IPS-11a (cell line): ENCODE results near the gene ADGRG1.

Source experiments
- H3K4me3 ChIP-seq: one replicate; pipeline ENCODE4 v1.5.1; 2013; ENCODE audit warnings: low read depth, low read length, control low read depth

Gene ADGRG1

DNA sequence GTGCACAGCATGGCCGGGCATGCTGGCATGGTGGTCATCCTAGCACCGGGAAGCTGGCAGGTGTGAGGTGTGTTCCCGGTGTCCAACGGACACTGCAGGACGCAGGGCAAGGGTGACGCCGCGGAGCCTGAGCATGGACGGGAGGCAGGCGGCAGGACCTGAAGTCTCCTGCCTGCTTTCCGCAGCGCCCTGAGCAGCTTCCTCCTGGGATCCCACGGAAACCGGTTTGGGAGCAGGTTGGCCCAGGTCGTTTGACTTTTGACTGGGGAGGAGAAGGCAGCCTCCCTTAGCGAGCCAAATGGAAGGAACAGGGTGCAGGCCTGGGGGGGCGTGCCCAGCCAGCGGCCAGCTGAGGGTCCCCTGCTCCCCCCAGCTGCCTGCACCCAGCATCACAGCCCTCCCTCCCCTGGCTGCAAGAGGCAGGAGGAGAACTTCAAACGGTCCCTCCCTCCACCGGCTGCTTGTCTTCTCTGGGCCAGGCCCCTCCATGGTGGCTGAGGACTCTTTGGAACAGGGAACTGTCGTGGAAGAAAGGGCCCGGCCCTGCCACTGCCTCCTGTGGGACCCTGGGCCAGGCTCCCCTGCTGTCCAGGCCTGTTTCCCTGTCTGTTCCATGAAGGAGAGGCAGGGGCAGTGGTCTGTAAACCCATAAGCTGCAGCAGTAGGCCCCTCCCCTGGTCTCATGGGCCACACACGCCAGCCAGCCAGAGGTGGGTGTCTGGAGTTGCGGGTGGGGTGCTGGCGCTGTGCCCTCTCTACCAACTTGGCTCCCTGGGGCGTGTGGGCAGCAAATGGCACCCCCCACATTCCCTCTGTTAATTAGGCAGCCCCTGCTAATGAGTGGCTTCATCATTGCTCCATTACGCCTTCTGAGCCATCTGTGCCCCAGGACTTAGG is 7.8 kb upstream of the ADGRG1 start:
- H3K4me3 ChIP-seq = no peak overlapping the region

DNA sequence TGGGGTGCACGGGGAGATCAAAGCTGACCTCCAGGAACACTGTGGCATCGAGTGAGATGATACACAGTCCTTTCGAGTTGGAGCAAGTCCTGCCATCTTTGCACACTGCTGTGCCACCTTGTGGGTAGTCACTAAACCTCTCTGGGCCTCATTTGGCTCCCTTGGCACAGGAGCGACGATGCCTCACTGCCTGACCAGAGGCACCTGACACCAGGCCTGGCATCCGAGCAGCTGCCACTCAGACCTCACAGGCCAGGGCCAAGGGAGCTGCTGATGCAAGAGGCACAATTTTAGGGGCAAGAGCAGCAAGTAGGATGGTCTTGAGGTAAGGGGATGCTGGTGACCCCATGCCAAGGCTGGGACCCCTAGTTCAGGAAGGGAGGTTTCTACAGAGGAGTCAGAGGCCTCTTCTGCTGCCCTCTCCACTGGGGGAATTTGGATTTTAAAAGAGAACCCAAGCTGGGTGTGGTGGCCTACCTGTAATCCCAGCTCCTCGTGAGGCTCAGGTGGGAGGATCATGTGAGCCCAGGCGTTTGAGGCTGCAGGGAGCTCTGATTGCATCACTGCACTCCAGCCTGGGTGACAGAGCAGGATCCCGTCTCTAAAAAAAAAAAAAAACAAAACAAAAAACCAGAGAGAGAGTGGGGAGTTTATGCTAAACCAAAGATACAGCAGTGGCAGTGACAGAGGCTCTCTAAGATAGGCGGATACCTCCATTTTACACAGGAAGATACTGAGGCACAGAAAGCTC is 6.7 kb upstream of the ADGRG1 start:
- no peak overlapping the region for H3K4me3 ChIP-seq

DNA sequence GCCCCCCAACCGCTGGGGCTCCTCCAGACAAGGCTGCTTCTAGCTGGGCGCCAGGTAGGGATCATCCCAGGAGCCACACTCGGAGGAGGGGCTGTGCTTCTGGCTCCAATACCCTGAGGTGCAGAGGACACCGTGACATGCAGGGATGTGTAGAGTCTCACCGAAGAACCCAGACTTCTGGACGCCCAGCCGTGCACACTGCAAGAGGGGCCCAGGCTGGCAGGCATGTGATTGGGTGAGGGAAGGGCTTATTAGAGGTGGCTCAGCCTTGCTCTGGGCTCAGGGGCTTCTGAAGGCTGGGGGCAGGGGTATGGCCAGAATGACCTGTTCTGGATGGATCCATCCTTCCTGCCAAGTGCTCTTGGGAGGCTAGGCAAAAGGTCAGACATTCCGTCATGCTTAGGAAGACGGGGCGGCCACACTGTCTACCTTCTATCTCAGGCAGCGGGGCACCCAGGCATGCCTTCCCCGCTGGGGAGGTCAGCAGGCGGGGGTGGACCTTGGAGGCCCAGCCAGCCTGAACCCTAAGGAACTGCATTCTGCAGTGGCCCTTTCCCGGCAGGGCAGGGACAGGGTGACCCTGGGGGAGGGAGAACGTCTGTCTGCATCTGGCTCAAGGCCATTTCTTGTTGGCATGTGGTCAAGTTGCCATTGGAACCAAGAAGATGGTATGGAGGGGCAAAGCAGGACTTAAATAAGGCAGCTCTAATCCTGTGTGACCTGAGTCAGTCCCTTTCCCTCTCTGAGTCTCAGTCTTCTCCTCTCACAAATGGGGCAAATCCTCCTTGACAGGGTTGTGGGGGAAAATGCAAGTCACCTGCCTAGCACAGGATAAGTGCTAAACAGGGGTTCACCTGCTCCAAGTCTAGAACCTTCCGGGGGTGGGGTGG is 5.8 kb upstream of the ADGRG1 start:
- no peak overlapping the region for H3K4me3 ChIP-seq

DNA sequence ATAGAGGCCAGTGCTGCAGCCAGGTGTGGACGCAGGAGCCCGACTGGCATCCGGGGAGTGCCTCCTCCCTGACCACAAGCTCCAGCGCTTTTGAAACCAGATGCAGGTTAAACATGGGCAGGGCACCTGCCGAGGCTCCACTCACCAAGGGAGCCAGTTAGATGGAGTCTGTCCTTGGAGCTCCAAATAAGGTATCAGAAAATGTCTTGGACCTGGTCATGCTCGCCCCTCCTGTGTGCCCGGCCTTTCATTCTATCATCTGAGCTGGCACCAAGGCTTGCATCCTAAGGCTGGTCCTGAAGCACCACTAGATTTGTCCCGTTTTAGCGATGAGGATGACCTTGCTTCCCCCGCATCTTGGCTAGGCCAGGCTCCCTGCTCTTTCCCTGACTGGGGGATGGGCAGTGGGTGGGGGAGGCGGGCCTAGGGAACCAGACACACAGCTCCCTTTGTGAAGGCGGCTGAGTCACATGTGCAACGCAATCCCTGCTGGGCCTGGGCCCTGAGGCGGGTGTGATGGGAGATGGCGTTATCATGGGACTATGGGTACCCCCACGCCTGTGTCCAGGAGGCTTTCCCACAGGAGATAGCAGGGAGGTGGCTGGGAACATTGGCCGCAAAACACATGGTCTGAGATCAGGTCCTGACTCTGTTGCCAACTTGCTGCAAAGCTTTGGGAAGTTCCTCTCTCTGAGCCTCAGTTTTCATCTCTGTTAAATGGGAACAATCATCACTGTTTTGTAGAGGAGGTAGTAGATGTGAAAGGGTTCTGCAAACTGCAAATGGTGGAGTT is 5.0 kb upstream of the ADGRG1 start:
- no peak overlapping the region for H3K4me3 ChIP-seq

DNA sequence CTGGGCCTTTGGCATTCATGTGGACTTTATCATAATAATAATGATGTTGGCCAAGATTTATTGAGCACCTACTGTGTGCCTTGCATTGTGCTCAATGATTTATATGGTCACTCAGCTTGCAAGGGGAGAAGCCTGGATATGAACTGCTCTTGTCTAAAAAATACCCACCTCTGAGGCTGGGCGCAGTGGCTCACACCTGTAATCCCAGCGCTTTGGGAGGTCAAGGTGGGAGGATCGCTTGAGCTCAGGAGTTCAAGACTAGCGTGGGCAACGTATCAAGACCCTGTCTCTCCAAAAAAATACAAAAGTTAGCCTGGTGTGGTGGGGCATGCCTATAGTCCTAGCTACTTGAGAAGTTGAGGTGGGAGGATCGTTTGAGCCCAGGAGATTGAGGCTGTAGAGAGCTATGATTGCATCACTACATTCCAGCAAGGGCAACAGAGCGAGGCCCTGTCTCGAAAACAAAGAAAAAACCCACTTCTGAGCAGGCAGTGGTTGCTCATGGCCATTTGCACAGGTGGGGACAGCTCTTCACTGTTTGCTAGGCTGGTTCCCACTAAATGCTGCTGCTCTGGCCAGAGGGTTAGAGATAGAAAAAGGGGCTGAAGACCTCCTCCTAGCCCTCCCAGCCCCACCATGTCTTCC is 4.3 kb upstream of the ADGRG1 start:
- H3K4me3 ChIP-seq = no peak overlapping the region

DNA sequence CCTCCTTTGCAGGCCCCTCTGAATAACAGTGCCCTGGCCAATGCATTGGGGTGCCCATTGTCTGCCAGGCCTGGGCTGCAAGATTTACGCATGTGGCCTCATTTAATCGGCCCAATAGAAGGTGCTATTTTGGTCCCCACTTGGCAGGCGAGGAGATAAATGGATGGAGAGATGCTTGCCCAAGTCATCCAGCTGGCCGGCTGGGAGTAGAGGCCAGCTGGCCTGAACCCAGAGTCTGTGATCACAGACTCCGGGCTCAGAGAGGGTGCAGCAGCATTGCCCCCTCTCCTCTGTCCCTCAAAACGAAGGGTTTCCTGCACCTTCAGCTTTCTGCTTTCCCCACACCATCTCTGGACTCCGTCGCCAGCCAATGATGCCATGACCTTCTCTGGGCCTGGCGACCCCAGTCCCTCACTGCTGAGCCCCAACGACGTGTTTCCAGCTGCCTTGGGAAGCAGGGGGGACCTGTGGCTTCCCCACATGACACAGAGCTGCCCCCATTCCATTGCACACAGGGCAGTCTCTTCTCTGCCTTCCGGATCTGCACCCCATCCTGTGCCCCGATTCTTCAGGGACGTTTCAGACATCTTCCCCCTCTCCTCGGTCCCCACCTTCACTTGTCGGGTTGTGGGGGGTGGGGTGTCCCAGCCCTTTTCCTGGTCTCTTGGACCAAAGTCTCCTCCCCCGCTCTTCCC is 3.5 kb upstream of the ADGRG1 start:
- H3K4me3 ChIP-seq = no peak overlapping the region

DNA sequence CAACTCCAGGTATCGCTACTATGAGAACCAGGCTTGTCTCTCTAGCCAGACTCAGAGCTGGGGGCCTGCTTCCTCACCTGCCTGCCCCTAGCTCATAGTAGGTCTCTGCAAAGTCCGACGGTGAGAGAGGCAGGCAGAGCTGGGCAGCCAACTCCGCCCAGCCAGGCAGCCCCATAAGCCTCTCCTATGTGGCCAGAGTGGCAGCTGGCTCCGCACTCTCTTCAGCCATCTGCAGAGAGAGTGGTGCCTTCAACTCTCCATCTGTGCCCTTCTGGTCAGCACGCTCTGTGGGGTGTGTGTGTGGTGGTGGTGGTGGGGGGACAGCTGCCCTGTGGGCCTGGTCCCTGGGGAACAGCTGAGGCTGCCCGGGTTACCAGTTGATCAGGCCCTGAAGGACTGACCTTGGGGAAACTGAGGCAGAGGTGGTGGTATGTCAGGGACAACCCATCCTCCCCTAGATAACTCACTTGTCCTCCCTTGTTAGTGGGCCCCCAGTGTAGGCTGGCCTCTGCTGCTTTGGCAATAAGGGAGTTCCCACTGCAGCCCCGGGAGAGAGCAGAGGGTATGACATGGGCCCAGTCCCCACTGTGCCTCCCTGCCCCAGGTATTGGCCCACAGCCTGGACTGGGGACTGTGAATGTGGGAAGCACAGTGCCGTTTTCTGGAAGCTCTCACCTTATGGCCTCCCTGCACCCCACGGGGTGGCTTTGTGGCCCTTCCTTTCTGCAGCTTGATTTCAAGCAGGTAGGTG is 1.8 kb upstream of the ADGRG1 start:
- H3K4me3 ChIP-seq = no peak overlapping the region

DNA sequence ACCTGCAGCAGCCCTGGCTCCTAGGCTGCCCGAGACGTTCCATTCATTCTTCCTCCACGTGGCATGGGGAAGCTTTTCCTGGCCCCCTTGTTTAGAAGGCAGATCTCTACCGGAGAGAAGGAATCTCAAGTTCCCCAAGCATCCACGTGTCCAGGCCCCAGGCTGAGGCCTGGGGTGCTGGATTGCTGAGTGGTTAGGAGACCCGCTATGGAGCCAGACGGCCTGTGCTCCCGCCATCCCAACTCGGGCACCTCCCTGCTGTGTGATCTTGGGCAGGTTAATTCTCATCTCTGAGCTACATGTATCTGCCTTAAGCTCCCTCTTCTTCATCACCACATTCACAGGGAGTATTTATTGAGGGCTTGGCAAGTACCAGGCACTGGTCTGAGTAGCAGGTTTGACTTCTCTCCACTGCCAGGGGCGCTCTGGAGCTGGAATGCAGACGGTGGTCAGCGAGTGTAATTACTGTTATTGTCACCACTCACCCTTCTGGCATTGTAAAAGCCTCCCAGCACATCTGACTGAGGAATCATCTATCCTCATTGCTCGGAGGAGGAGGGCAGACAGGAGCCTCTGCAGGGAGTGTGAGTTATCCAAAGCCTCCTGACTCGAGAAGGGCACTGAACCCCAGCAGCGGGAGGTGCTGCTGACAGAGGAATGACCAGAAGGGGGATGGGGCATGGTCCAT is 1.1 kb upstream of the ADGRG1 start:
- no peak overlapping the region for H3K4me3 ChIP-seq

DNA sequence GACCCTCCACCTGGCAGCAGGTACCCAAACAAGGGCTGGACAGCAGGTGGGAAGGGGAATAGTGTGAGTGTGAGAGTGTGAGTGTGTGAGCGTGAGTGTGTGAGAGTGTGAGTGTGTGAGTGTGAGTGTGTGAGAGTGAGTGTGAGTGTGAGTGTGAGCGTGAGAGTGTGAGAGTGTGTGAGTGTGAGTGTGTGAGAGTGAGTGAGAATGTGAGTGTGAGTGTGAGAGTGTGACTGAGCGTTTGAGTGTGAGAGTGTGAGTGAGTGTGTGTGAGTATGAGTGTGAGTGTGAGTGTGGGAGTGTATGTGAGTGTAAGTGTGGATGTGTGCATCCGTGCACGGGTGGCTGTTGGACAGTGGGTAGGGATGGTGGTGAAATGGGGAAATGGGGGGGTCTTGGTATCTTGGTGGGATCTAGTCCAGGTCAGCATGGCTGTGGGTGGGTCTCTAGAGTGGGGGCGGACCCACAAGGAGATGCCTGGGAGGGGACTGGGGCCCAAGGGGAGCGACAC is 408 bp downstream of the ADGRG1 start:
- H3K4me3 ChIP-seq = no peak overlapping the region

DNA sequence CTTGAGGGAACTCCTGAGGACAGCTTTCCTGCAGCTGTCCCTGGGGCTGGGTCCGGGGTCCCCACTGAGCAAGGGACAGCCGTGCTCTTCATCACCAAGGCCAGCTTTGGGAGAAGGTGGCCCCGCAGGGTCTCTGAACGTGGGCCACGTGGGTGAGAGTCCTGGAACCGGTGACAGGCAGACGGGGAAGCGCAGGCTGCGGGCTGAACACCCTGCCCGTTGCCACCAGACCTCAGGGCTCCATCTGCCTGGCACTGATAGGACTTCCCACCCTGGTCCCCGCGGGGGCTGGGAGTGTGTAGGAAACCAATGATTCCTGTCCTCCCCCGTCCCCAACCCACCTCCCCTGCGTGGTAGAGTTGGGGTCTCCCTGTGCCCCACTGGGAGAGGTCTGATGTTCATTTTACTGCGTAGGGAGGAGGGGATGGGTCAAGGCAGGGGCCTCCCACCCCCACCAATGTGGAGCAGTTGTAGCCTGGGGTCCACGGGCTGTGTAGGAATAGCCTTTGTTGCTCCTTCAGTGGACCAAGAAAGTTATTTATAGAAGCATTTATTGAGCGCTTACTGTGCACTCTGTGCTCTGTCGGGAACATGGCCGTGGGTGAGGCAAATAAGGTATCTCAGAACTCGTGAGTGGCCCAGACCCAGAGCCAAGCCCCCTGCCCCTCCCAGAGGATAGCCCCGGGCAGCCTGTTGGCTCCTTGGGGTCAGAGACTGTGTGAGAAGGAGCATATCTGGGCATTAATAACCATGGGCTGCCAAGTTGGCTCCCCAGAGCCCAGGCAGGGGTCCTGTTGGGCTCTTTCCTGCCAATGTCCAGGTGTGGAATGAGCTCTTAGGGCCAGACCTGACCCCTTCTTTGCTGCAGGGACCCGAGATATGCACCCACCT is 1.3 kb downstream of the ADGRG1 start:
- H3K4me3 ChIP-seq = no peak overlapping the region

DNA sequence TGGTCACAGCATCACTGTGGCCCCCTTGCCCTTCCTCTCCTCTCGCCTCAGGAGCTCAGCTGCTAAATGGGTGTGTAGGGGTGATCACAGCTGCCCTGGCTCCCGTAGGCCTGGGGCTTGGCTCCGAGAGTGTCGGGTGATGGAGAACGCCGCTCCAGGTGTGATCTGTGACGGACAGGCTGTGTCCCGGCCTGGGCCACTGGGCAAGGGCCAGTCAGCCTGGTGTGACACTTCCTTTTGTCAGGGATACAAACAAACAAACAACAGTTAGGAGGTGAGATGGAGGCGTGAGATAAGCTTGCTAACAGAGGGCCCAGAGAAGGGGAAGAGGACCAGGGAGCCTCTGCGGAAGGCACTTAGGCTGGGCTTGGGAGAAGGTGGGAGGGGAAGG is 2.0 kb downstream of the ADGRG1 start:
- H3K4me3 ChIP-seq = no peak overlapping the region

DNA sequence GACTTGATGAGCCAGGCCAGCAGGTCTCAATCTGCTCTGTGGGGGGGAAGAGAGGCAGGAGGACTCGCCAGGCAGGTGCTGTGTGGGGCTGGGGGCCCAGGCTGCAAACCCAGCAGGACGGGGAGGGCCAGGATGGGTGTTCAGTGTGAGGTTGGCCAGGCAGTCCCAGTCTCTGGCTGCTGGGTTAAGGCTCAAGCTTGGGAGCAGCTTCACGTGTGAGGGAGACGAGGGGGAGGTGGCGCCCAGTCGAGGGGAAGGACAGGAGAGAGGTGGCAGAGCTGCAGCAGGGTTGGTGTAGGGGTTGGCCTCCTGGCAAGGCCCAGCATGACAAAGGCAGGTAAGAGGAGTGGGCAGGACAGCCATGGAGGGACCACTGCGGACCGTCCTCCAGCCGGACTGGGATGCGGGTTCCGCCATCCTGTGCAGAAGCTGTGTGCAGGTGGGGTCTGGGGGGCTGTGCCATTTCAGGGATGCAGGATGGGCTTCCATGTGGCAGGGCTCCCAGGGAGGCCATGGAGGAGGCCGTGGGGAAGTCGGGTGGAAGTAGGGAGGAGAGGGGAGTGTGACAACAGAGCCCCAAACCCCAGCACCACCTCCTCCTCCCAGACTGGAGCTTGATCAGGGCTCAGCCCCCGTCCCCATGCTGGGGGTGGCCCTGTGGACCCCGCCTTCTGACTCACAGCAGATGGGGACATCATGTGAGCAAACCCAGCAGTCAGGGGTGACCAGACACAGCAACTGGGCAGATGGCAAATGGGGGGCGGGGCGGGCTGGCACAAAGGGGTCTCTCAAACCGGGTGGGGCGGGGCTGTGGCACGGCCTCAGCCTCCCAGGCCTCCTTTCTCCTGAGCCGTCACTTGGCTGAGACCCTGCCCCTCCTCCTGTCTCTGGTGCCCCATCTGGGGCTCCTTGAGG is 2.8 kb downstream of the ADGRG1 start:
- no peak overlapping the region for H3K4me3 ChIP-seq

DNA sequence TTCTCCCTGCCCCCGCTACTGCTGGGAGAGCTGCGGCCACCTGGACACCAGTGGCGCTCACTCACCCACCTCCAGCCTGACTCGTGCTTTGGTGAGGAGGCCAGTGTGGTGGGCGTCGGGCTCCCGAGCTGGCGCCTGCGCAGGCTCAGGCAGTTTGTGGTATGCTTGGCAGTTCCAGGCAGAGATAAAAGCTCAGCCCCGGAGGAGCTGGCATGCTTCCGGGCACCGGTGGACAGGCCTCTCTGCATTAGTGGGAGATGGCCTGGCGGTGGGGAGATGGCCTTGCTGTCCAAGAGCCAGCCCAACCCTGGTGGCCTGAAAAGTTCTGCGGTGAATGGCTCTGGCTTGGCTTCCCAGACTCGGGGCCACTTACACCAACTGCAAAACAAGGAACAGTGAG is 4.1 kb downstream of the ADGRG1 start:
- H3K4me3 ChIP-seq = no peak overlapping the region

DNA sequence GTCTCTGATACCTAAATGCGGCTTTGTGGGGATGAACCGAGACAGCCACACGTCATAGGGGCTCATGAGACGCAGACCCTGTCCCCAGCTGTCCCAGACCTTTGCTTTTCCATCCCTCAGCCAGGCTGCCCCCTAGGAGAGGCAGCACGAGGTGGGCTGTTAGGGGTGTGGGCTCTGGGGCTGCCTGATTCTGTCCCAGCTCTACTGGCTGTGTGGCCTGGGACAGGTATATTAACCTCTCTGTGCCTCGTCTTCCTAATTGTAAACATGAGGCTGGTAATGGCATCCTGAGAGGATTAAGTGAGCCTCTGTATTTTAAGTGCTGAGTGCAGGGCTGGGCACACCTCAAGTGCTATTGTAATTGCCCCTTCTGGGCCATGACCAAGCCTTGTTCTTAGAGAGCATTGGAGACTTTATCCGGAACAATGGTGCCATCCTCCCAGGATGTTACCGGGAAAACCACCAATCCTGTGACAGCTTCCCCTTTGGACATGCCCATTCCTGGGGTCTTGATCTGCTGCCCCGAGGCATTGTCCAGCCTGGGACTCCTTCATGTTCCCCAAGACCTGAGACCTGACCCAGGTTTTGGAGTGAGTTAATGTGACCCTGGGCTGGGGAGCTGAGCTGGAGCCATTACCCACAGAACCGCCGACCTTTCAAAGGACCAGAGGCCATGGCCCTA is 5.1 kb downstream of the ADGRG1 start:
- no peak overlapping the region for H3K4me3 ChIP-seq

DNA sequence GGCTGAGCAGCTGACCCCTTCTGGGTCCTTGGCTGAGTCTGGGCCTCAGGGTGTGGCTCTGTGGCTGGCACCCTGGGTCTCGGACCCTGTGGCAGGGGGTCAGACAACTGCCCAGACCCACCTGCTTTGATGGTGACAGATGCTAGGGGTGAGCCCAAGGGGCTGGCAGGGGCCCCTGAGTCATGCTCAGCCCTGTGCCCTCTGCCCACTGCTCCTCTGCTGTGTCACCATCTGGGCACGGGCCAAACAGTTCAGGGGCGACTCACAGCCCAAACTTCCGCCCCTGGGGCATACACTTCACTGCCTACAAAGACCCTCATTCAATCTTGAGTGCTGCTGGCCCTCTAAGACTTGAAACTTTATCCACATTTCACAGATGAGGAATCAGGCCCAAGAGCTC is 5.7 kb downstream of the ADGRG1 start:
- no peak overlapping the region for H3K4me3 ChIP-seq
